Cardiac muscle cell (in vitro differentiated cells and primary cell): Measurements from ENCODE around the gene ZNF385C. TPM values are rescaled to one million over a fixed set of nuclear protein-coding genes. Genes with fewer than 3 reads are reported as not detected.

Experiments used
- DNase-seq, 2 donors: peaks; one replicate each; pipeline versions ENCODE4 v3.0.0 to v3.0.0-alpha.2; 2010 to 2017; ENCODE audit warnings: low read depth in 1 of 2, low spot score in 1 of 2
- H3K27ac ChIP-seq: fragments of 200-600 bp; sonication (generic); 2 replicates; pipeline ENCODE4 v1.5.1; 2016
- H3K27me3 ChIP-seq: fragments of 200-600 bp; sonication (generic); 2 replicates; pipeline ENCODE4 v1.6.0; 2016; ENCODE audit warnings: control low read depth
- H3K36me3 ChIP-seq: fragments of 200-600 bp; sonication (generic); 2 replicates; pipeline ENCODE4 v1.5.1; 2016; ENCODE audit warnings: control low read depth
- H3K4me1 ChIP-seq: fragments of 200-600 bp; sonication (generic); 2 replicates; pipeline ENCODE4 v1.8.1; 2017; ENCODE audit warnings: low read depth, mild to moderate bottlenecking, mixed run types
- H3K4me3 ChIP-seq: fragments of 200-600 bp; sonication (generic); 2 replicates; pipeline ENCODE4 v1.5.1; 2016; ENCODE audit warnings: mild to moderate bottlenecking
- H3K9me3 ChIP-seq: fragments of 200-600 bp; sonication (generic); 2 replicates; pipeline ENCODE4 v1.5.1; 2017; ENCODE audit warnings: low read depth, mild to moderate bottlenecking, control low read depth
- CTCF ChIP-seq: IDR thresholded peaks from 2 replicates; pipeline ENCODE4 v1.5.1; 2012; ENCODE audit warnings: low read depth, mild to moderate bottlenecking, low read length
- polyA plus RNA-seq: library from polyadenylated mRNA; unstranded; fragments of >200 nt; fragmentation: Nextera tagmentation; extraction: Ambion mirVana; gene quantifications from 2 replicates; pipeline ENCODE4 v1.2.1, GENCODE V29; 2016
- total RNA-seq: library from RNA; depleted of rRNA; stranded (reverse); fragments of >200 nt; gene quantifications from 2 replicates; pipeline ENCODE4 v1.2.3, GENCODE V29; 2016

ZNF385C gene
- total and polyA plus RNA-seq, 2 experiments from 2014 or later = 2.1 to 3.0 TPM

- no peaks in the 10 kb centered on the region for H3K9me3 ChIP-seq
- no peak overlapping the region for H3K27ac ChIP-seq
- no peaks in the 10 kb centered on the region for H3K27me3 ChIP-seq
- TF ChIP-seq CTCF = no peak
- H3K36me3 ChIP-seq = no peaks in the 10 kb centered on the region
- no peak overlapping the region for H3K4me3 ChIP-seq
- no peak for DNase-seq
- H3K4me1 ChIP-seq = peaks cover 9% of the 10 kb centered on the region
Measured at GRCh38 chr17:42078396-42079043, 19.8 kb downstream of the ZNF385C start.

GRCh38 chr17:42077755-42078154, 20.5 kb downstream of the ZNF385C start:
- H3K27ac ChIP-seq = no peak overlapping the region
- H3K4me3 ChIP-seq = no peak overlapping the region
- H3K4me1 ChIP-seq = peaks cover 9% of the 10 kb centered on the region
- peaks cover 5% of the 10 kb centered on the region for H3K27me3 ChIP-seq
- no peak for DNase-seq
- H3K9me3 ChIP-seq = no peaks in the 10 kb centered on the region
- TF ChIP-seq CTCF = no peak
- H3K36me3 ChIP-seq = no peaks in the 10 kb centered on the region

GRCh38 chr17:42076797-42077559, 21.3 kb downstream of the ZNF385C start:
- Histone ChIP-seq H3K4me3 (no peak overlapping the region), H3K9me3 (no peaks in the 10 kb centered on the region), H3K27me3 (peaks cover 12% of the 10 kb centered on the region), H3K27ac (no peak overlapping the region), H3K36me3 (no peaks in the 10 kb centered on the region), H3K4me1 (peaks cover 9% of the 10 kb centered on the region)
- no peak for DNase-seq
- no peak for TF ChIP-seq CTCF

- Histone ChIP-seq H3K27ac (no peak overlapping the region), H3K4me3 (no peak overlapping the region), H3K4me1 (peaks cover 9% of the 10 kb centered on the region), H3K9me3 (no peaks in the 10 kb centered on the region), H3K36me3 (no peaks in the 10 kb centered on the region), H3K27me3 (peaks cover 18% of the 10 kb centered on the region)
- no peak for DNase-seq
- no peak for TF ChIP-seq CTCF
Measured at GRCh38 chr17:42075789-42076188, 22.5 kb downstream of the ZNF385C start.

- Histone ChIP-seq H3K36me3 (no peaks in the 10 kb centered on the region), H3K27me3 (peaks cover 18% of the 10 kb centered on the region), H3K4me3 (peak overlapping the region; percentile 30), H3K27ac (no peak overlapping the region), H3K9me3 (no peaks in the 10 kb centered on the region), H3K4me1 (peaks cover 2% of the 10 kb centered on the region)
- peak in 1 of 2 donors; percentile 72 for DNase-seq
- no peak for TF ChIP-seq CTCF
Measured at GRCh38 chr17:42072323-42073187, 25.7 kb downstream of the ZNF385C start.
